Stimulated activated CD8-positive, alpha-beta memory T cell treated with anti-CD3 and anti-CD28 coated beads, Interleukin-15, amount 100 ng/mL, for 1 hour (primary cell): Measurements from ENCODE around the gene HOXD11.

ENCODE experiments used
- DNase-seq: peaks from one replicate; pipeline ENCODE4 v3.0.0-alpha.2; 2020; ENCODE audit warnings: low read depth

Gene HOXD11

GRCh38 chr2:176093145-176093897 is 13.8 kb upstream of the HOXD11 start:
- DNase-seq, result no peak

DNA sequence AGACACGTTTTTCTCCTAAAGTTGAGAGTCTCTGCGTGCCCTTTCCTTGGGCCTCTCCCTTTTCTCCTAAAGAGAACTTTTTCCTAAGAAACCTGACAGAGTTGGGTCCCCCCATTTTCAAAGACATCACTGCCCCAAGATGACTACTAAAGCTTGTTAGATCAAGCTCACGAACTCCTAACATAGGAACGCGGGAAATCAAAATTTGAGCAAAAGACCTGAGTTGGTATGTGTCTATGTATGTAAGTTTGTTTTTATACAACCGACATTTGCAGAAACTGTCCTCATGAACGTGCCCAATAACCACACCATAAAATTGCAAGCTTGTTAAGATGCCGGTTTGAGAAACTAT is 13.2 kb upstream of the HOXD11 start:
- no peak for DNase-seq

DNA sequence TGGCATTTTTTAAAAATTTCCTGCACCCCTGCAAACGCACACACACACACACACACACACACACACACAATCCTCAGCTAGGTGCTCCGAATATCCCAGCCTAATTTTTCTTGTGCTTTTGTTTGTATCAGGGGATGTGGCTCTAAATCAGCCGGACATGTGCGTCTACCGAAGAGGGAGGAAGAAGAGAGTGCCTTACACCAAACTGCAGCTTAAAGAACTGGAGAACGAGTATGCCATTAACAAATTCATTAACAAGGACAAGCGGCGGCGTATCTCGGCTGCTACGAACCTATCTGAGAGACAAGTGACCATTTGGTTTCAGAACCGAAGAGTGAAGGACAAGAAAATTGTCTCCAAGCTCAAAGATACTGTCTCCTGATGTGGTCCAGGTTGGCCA is 12.7 kb upstream of the HOXD11 start:
- DNase-seq, result no peak

GRCh38 chr2:176095421-176095820 is 11.7 kb upstream of the HOXD11 start:
- DNase-seq, result no peak

DNA sequence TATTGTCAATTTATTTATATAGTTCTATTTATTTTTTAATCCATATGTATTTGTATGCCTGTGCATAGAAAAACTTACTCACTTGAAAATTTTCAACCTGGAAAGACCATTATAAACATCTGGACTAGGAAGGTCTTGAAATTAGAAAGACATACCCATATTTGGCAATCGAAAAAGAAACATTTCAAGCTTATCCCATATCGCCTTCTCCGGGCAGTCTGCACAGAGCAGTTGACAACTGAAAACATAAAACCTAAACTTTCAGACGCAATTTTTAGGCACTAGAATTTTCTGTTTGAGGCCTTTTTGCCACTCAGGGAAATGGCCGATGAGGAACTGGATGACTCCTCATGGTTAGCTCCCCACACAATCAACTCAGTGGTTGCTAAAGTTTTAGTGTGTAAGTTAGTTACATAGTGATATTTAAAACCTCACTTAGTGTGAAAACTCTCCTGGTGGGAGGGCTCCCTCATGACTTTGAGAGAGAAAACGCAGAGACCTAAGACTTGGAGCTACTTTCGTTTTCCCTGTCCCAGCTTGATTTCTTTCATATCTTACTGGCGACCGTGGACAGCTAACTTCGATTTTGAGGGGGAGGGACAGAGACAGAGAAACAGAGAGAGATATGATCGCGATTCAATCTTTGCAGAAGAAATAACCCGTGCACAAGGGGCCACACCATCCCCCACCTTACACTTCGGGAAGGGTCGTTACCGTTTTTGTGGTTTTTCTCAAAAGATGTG is 10.7 kb upstream of the HOXD11 start:
- DNase-seq, result no peak

- DNase-seq, result no peak
These were observed 9.9 kb upstream of the HOXD11 start for GRCh38 chr2:176096986-176097819.

GRCh38 chr2:176097820-176098365 is 9.2 kb upstream of the HOXD11 start:
- no peak for DNase-seq

DNA sequence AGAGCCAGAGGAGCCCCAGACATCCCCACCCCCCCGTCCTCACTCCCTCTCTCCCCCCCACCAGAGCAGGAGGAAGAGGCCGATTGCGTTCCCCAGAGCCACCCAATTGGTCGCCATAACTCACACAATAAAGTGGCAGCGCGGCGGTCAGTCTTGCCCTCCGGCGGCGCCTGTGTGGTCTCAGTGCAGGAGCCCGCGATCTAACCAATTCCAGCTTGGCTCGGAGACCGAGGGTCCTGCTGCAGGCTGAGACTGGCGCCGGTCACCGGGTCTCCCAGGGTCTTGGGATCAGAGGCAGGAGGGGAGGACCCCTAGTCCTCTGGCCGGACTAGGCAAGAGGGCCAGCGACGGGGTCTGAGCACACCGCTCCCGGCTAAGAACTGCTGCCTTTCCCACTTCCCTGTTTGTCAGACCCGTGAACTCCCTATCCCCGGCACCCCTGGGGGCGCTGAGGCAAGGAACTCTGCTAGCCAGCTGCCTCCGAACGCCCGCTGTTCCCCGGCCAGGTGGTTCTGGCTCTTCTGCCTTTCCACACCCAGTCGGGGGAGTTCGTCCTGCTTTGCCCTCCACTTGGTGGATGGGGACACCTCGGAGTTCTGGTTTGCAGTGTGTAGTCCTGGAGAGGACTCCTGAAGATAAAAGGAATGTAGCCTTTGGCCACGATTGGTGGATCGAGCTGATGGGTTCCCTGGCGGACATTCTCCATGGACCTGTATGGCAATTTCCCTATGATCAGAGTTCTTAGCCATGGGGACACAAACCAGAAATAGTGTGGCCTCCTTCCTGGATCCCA is 8.5 kb upstream of the HOXD11 start:
- no peak for DNase-seq

DNA sequence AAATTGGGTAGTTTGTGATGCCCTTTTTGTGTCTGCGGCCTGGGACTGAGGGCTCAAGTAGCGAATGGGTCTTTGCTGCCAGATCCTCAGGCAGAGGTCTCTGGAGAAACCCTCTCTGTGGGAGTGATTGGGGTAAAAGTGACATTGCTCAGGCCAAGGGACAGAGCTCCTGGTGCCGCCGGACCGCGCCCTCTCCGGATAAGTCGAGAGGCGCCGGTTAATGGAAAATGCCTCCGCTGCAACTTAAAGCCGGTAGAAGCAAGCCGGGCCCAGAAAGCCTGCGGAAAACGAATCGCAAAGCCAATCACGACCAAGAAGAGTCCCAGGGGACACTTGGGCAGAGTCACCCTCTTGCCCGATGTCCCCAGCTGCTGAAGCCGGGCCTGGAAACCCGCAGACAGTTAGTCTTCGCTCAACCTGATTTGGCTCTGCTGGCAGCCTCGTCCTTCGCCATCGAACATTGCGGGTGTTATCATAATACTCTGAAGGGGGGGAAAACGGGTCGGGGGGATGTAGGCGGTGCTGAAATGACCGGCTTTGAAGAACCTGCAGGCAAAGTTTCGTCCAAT is 7.8 kb upstream of the HOXD11 start:
- no peak for DNase-seq

DNA sequence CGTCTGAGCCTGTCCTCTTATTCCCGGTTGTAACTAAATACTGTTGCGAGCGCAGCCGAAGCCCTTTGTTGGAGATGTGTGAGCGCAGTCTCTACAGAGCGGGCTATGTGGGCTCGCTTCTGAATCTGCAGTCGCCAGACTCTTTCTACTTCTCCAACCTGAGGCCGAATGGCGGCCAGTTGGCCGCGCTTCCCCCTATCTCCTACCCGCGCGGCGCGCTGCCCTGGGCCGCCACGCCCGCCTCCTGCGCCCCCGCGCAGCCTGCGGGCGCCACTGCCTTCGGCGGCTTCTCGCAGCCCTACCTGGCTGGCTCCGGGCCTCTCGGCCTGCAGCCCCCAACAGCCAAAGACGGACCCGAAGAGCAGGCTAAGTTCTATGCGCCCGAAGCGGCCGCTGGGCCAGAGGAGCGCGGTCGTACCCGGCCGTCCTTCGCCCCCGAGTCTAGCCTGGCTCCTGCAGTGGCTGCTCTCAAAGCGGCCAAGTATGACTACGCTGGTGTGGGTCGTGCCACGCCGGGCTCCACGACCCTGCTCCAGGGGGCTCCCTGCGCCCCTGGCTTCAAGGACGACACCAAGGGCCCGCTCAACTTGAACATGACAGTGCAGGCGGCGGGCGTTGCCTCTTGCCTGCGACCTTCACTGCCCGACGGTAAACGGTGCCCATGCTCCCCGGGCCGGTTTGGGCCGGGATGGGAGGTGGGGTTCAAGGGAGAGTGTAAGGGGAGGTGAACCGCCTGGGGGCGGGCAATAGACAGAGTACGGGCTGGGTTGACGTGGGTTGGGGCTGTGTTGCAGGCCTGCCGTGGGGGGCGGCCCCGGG is 7.1 kb upstream of the HOXD11 start, which contains the start of gene HOXD12:
Gene HOXD12, plus strand, starts transcription at position 68 of the 819 bp plus-strand sequence. Its CDS starts 7 bp downstream, at position 75.
- no peak for DNase-seq

DNA sequence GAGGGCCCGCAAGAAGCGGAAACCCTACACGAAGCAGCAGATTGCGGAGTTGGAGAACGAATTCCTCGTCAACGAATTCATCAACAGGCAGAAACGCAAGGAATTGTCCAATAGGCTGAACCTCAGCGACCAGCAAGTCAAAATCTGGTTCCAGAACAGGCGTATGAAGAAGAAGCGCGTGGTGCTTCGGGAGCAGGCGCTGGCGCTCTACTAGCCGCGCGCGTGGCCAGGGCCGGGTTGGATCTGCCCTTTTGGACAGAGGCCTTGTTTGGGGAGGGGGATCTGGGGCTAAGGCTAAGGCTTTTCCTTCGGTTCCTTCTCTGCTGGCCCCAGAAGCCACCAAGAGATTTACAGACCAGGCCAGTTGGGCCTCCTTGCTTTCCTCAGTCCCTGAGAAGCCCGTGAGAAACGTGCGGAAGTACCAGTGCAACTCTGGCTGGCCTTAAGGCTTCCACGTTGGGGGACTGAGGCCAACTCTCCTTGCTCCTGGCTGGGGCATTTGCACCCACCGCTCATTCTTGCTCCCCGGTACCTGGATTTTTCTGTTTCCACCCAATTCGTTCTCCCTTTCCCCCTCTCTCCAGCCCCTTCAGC is 6.4 kb upstream of the HOXD11 start:
- no peak for DNase-seq

DNA sequence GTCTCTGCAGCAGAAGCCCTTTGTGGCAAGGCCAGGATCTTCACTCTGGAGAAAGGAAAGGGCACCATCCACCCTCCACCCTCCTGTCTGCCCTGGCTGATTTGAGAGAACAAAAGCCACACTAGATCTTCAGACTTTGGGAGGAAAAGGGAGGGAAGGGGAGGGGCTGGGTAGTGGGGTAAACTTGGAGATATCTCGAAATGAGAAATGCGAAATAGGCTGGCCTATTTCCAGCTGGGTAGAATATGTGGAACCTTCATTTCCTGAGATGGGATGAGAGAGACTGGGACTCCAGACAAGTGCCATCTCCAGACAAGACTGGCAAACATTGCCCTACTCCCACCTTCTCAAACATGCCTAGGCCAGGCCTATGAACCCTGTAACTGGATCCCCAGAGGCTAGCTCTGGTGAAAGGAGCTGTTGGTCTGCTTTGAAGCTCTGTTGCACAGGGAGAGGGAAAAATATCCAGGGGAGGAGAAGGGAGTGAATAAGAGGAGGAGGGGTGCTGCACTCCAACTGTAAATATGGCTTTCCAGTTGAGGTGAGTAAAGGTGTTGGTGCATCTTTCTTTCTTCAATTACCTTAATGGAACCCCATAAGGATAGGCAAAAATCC is 5.8 kb upstream of the HOXD11 start:
- DNase-seq, result no peak

GRCh38 chr2:176101842-176102241 is 5.2 kb upstream of the HOXD11 start:
- no peak for DNase-seq

DNA sequence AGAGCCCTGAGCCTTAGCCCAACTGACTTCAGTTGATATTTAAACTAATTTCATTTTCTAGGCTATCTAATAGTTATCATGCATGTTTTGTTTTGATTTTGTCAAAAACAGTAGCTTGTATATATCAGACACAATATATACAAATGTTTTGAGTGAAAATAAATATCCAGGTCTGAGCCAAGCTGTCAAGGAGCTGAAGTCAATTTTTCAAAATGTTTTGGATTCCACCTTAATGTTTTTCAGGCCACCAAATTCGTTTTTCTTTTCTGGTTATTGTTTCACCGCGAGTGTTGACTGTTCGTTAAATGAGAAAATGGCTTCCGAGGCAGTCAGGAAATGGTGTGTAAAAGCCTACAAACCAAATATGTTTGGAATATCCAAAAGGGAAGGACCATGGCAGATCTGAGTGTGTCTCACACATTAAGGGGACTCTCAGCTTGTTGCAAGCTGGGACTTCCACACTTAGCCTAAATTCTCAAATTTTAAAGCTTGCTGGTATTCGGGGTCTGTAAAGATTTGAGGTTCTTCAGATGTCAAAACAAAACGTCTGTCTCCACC is 4.7 kb upstream of the HOXD11 start:
- DNase-seq, result no peak

DNA sequence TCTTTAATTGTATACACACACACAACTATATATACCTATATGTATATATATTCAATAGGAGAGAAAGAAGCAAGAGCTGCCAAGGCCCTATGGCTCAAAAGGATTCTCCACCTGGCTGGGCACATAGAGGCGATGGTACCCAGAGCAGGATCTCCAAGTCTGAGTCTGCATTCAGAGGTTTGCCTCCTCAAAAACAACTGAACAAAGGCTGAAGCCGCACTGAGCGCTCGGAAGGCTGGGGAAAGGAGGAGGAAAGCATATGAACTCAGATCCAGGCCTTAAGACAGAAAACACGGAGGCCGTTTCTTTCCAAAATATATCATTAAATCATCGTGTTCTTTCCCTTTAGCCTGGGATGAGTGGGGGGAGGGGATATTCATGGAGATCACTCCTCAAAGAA is 3.9 kb upstream of the HOXD11 start:
- DNase-seq, result no peak

DNA sequence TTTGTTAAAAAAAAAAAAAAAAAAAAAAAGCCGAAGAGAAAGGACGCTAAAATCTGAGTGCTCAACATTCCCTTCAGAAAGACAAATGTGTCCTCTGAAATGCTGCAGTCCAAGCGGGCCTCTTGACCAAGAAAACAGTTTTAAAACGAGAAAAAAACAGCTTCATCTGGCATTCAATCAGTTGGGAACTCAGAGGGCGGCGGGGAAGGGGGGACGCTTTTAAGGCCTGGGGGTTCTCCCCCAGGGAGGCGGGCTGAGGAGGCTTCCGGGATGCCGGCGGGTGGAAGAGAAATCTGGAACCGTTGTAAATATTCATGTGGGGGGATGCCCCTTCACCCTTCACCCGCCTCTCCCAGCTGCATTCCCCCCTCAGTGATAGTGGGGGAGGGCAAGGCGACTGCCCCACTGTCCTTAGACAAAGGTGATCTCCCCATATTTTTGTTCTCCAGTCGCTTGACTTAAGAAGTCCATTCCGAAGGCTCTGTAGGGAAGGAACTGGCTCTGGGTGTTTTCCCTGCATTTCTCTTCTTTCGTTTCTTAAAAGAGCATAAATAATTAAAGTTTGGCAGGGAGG is 3.3 kb upstream of the HOXD11 start:
- DNase-seq, result no peak

GRCh38 chr2:176104316-176105077 is 2.6 kb upstream of the HOXD11 start:
- DNase-seq, result no peak
